HG02852 (cell line): ENCODE data around the gene CSHL1.
"Not testable (repeated sequence)": the region's sequence is repeated elsewhere in the genome, so short reads cannot be mapped to it uniquely, and the experiment has no call there.

Source experiments
- ATAC-seq: cut with Tn5 transposase; IDR thresholded peaks from one replicate; pipeline ENCODE4 v1.9.1; 2021; ENCODE audit warnings: mild to moderate bottlenecking, moderate library complexity; ENCODE audit not compliant: unreplicated experiment

Gene CSHL1

DNA sequence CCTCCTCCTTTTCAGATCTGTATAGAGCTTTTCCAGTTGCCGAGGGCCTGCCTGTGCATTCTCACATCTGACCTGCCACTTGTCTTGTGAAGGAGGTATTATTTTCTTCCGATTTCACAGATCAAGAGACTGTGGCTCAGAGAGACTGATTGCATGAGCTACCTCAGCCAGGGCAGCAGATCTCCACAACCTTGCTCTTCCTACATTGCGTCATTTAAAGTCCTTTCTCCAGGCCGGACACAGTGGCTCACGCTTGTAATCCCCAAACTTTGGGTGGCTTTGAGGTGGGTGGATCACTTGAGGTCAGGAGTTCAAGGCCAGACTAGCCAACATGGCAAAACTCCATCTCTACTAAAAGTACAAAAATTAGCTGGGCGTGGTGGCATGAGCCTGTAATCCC, 9.0 kb upstream of the CSHL1 start:
- ATAC-seq, result not testable (repeated sequence)

DNA sequence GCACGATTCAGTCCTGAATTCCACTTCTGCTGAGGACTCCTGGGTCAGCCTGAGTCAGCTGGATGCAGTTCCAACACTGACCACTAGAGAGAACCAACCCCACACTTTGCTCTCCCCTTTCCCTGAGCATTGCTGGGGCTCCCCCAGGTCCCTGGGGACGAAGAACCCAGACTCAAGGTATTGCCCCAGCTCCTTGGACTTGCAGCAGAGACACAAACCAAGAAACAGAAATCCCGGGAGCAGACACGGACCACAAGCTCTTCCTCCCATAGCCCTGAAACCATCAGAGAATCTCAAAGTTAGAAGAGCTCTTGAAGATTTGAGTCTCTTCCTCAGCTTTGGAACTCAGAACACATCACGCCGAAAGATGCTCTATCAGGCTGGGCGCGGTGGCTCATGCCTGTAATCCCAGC, 8.3 kb upstream of the CSHL1 start:
- ATAC-seq, result peak; percentile 67

DNA sequence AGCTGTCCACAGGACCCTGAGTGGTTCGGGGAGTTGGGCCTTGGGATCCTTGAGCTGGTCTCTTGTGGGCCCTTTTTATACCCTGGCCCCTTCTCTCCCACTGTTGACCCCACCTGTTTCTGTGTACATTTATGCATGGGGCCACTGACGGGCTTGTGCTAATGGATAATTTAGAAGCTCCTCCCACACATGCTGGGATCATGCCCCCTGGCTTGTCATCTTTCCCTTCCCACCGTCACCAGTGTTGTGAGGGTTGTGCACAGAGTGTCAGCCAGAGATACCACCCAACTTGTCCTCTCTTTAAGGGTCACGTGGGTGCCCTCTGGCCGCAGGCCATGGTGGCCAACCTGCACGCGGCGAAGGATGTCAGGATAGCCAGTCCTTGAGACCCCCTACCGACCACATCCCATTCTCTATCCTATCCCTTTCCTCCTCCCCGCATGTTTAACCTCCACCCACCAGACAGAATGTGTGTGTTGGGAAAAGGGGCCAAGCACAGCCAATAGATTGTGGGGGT, 7.8 kb upstream of the CSHL1 start, which contains the start of gene GH1:
TSS of gene GH1 (minus strand) at position 51 of the 517 bp plus-strand sequence. CDS start 63 bp downstream, outside the sequence.
- not testable (repeated sequence) for ATAC-seq

DNA sequence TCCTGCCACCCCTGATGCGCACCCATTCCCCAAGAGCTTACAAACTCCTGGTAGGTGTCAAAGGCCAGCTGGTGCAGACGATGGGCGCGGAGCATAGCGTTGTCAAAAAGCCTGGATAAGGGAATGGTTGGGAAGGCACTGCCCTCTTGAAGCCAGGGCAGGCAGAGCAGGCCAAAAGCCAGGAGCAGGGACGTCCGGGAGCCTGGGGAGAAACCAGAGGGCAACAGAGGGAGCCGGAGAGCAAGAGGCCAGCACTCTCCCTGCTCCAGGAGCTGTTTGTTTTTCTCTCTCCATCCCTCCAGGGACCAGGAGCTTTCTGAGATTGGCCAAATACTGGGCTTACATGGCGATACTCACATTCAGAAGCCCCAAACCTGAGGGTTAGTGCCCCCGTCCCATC, 7.2 kb upstream of the CSHL1 start:
- no peak for ATAC-seq

DNA sequence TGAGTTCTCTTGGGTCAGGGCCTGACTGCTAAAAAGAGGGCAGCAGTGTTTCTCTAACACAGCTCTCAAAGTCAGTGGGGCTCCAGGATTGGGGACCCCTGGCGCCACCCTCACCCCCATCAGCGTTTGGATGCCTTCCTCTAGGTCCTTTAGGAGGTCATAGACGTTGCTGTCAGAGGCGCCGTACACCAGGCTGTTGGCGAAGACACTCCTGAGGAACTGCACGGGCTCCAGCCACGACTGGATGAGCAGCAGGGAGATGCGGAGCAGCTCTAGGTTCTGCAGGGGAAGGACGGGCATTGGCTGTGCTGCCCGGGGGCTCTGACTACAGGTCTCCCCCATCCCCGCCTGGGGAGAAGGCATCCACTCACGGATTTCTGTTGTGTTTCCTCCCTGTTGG, 6.6 kb upstream of the CSHL1 start:
- no peak for ATAC-seq

DNA sequence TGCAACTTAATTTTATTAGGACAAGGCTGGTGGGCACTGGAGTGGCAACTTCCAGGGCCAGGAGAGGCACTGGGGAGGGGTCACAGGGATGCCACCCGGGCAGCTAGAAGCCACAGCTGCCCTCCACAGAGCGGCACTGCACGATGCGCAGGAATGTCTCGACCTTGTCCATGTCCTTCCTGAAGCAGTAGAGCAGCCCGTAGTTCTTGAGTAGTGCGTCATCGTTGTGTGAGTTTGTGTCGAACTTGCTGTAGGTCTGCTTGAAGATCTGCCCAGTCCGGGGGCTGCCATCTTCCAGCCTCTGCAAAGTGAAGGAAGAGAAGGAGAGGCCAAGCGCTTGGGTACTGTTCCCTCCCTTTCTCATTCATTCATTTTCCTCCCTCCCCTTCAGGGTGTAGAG, 6.1 kb upstream of the CSHL1 start:
- ATAC-seq, result not testable (repeated sequence)

DNA sequence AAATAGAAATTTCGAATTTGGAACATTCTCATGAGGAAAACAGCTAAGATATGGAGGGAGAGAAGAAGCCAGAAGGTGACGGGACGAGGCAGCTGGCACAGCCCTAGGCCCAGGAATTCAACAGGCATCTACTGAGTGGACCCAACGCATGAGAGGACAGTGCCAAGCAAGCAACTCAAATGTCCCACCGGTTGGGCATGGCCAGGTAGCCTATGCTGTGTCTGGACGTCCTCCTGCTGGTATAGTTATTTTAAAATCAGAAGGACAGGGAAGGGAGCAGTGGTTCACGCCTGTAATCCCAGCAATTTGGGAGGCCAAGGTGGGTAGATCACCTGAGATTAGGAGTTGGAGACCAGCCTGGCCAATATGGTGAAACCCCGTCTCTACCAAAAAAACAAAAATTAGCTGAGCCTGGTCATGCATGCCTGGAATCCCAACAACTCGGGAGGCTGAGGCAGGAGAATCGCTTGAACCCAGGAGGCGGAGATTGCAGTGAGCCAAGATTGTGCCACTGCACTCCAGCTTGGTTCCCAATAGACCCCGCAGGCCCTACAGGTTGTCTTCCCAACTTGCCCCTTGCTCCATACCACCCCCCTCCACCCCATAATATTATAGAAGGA, 5.6 kb upstream of the CSHL1 start:
- no peak for ATAC-seq

DNA sequence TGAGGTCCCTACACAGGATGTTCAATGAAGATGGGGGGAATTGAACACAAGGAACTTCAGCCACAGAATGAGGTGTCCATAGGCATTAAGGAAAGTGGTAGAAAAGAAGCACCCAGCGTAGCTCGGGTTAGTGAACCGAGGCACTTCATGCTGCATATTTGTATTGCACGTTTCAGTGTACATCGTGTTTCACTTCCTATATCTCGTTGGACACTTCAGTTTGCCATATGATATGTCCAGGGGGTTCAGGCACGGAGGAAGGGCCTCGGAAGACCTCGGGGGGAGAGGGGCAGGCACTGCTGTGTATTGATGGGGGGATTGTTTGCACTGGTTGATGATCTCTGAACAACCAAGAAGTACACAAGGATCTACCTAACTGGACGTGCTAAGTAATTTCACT, 4.7 kb upstream of the CSHL1 start:
- ATAC-seq, result not testable (repeated sequence)

DNA sequence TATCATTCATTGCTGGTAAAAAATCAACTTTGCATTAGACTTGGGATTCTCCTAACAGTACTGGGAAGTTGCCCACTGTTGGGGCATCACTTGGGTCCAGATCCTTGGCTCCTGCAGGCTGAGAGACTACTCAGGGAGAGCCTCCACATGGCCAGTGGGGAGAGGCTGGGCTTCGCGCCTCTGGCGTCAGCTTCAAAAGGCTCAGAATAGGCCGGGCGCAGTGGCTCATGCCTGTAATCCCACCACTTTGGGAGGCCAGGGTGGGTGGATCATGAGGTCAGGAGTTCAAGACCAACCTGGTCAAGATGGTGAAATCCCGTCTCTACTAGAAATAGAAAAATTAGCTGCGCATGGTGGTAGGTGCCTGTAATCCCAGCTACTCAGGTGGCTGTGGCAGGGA, 3.4 kb upstream of the CSHL1 start:
- no peak for ATAC-seq

DNA sequence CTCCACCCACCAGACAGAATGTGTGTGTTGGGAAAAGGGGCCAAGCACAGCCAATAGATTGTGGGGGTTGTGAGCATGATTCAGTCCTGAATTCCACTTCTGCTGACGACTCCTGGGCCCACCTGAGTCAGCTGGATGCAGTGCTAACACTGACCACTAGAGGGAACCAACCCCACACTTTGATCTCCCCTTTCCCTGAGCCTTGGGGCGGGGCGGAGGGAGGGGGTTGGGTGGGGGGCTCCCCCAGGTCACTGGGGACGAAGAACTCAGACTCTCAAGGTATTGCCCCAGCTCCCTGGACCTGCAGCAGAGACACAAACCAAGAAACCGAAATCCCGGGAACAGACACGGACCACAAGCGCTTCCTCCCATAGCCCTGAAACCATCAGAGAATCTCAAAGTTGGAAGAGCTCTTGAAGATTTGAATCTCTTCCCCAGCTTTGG, 621 bp upstream of the CSHL1 start:
- ATAC-seq, result no peak

DNA sequence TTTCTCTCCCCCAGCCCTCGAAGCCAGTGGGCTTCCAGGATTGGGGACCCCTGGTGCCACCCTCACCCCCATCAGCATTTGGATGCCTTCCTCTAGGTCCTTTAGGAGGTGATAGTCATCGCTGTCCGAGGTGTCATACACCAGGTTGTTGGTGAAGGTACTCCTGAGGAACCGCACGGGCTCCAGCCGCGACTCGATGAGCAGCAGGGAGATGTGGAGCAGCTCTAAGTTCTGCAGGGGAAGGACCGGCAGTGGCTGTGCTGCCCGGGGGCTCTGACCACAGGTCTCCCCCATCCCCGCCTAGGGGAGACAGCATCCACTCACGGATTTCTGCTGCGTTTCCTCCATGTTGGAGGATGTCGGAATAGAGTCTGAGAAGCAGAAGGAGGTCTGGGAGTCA, 962 bp downstream of the CSHL1 start:
- no peak for ATAC-seq

DNA sequence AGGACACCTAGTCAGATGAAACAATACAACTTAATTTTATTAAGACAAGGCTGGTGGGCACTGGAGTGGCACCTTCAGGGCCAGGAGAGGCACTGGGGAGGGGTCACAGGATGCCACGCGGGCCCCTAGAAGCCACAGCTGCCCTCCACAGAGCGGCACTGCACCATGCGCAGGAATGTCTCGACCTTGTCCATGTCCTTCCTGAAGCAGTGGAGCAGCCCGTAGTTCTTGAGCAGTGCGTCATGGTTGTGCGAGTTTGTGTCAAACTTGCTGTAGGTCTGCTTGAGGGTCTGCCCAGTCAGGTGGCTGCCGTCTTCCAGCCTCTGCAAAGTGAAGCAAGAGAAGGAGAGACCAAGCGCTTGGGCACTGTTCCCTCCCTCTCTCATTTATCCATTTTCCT, 1.5 kb downstream of the CSHL1 start:
- ATAC-seq, result not testable (repeated sequence)

DNA sequence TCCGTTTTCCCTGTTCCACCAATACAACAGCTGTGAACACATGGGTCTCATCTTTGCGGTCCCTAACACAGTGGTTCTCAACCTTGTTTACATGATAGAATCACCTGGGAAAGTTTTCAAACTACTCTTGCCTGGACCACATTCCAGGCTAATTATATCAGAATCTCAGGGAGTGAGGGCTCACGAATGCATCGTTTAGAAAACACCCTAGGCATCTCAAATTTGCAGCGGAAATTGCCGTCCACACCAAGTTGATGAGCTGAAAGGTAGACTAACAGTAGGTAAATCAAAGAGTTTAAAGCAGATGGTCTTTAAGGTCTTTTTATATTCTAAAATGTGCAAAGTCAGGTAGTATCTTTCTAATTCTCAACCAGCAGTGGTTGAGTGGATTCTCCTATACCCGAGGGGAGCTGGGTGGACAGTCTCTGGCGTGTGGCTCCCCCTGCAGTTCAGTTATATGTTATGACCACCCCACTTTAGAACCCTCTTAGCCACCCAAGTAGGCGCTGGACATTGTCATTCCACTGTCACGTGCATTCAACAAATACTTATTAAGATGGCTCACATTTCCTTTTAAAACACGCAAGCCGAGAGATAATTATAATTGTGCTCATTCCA, 3.8 kb downstream of the CSHL1 start:
- not testable (repeated sequence) for ATAC-seq

DNA sequence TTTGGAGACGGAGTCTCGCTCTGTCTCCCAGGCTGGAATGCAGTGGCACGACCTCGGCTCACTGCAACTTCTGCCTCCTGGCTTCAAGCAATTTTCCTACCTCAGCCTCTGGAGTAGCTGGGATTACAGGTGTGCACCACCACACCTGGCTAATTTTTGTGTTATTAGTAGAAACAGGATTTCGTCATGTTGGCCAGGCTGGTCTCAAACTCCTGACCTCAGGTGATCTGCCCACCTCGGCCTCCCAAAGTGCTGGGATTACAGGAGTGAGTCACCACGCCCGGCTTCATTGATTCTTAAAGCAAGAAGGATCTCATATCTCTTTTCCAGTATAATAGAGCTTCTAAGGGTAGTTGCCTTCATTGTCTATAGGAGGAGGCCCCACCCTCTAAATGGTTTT, 6.3 kb downstream of the CSHL1 start:
- not testable (repeated sequence) for ATAC-seq

DNA sequence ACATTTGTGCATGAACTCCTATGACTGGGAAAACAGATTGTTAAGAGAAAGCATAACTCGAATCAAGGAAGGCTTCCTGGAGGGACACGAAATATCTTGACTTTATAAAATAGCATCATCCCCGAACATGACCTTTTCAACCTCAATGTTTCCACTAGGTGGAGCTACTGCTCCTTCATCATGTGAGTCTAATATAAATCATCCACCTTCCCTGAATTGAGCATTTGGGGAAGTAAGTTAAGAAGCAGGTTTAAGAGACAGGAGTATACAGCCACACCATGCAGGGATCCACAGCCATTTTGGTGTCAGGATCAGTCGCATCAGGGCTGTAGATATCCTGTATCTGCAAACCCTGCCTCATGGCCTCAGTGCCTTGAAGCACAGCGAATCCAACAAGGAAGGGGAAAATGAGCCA, 7.3 kb downstream of the CSHL1 start:
- ATAC-seq, result not testable (repeated sequence)

DNA sequence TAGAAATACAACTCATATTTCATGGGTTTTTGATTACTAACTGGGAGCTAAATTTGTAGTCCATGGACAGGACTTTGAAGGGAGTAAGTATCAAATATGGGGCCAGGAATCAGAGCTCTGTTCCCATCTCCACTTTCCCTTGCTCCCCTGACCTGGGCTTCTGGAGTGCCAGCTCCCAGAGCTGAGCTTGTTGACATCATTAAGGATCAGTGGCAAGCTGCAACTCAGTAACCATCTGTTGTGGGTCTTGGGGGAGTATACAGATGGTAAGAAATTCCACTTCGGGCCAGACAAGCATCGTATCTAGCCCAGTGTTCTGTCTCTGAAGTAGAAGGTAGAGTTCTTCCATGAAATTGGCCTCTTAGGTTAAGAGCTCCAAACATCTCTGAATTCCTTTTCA, 9.1 kb downstream of the CSHL1 start:
- not testable (repeated sequence) for ATAC-seq

DNA sequence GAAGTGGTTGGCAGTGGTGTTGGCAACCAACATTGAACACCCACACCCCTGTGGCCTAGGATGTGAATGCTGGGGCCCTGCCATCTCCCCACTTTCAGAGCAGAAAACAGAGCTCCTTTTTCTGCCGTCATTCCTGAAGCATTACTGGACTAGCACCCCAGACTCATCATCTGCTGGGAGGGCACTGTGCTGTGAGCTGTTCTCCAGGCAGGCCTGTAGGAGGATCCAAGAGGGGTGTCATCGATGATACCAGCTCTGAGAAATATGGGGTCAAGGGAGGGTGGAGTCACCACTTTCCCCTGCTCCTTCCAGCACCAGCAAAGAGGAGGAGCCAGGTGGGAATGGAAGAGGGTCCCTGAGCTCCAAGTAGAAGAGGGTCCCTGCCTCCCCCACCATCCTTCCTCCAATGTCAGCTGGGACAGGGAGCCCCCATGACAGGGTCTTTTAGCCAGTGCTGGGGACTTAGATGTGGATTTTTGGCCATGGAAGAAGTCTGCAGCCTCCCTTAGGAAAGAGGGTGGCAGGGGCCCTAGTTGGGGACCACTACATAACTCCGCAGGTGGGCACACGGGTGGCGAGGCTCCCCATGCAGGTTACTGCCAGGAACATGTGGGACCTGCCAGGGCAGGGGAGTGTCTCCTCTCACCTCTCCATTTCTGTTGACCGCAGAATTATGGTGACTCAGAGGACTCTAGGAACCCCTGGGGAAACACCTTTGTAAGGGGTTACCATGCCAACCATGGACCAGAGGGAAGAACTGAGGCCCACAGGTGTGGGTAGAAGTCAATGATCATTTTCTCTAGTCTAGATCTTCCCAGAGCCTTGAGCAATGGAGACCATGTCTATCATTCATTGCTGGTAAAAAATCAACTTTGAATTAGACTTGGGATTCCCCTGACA, 11.9 kb downstream of the CSHL1 start:
- ATAC-seq, result not testable (repeated sequence)

DNA sequence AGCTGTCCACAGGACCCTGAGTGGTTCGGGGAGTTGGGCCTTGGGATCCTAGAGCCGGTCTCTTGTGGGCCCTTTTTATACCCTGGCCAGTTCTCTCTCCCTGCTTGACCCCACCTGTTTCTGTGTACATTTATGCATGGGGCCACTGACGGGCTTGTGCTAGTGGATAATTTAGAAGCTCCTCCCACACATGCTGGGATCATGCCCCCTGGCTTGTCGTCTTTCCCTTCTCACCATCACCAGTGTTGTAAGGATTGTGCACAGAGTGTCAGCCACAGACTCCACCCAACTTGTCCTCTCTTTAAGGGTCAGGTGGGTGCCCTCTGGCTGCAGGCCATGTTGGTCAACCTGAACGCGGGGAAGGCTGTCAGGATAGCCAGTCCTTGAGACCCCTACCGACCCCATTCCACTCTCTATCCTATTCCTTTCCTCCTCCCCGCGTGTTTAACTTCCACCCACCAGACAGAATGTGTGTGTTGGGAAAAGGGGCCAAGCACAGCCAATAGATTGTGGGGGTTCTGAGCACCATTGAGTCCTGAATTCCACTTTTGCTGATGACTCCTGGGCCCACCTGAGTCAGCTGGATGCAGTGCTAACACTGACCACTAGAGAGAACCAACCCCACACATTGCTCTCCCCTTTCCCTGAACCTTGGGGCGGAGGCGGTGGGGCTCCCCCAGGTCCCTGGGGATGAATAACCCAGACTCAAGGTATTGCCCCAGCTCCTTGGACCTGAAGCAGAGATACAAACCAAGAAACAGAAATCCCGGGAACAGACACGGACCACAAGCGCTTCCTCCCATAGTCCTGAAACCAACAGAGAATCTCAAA, 14.3 kb downstream of the CSHL1 start, which contains the start of gene CSH1:
TSS of gene CSH1 (minus strand) at position 51 of the 831 bp plus-strand sequence. CDS start 63 bp downstream, outside the sequence.
- not testable (repeated sequence) for ATAC-seq

DNA sequence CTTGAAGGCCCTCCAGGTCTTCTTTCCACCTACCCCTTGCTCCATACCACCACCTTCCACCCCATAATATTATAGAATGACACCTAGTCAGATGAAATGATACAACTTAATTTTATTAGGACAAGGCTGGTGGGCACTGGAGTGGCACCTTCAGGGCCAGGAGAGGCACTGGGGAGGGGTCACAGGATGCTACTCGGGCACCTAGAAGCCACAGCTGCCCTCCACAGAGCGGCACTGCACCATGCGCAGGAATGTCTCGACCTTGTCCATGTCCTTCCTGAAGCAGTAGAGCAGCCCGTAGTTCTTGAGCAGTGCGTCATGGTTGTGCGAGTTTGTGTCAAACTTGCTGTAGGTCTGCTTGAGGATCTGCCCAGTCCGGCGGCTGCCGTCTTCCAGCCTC, 16.2 kb downstream of the CSHL1 start:
- ATAC-seq, result not testable (repeated sequence)

DNA sequence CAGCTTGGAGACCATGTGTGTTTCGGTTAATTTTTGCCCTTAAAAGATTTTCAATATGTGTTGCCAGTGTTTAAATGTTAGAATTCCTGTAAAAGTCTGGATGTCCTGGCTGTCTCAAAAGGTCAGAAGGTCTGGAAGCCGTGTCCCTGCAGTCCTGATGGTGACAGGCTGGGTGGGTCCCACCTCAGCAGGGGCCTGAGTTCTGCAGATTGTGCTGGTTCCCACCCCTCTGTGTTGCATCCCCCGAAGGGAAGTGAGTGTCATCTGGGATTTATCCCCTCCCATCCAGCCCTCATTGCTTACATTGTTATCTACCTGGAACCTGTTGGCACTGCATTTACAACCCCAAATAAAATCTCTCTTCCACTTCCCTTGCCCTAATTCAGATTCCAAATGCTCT, 17.0 kb downstream of the CSHL1 start:
- not testable (repeated sequence) for ATAC-seq
